ENCODE measurements around the gene VPS37B.

The VPS37B gene

DNA sequence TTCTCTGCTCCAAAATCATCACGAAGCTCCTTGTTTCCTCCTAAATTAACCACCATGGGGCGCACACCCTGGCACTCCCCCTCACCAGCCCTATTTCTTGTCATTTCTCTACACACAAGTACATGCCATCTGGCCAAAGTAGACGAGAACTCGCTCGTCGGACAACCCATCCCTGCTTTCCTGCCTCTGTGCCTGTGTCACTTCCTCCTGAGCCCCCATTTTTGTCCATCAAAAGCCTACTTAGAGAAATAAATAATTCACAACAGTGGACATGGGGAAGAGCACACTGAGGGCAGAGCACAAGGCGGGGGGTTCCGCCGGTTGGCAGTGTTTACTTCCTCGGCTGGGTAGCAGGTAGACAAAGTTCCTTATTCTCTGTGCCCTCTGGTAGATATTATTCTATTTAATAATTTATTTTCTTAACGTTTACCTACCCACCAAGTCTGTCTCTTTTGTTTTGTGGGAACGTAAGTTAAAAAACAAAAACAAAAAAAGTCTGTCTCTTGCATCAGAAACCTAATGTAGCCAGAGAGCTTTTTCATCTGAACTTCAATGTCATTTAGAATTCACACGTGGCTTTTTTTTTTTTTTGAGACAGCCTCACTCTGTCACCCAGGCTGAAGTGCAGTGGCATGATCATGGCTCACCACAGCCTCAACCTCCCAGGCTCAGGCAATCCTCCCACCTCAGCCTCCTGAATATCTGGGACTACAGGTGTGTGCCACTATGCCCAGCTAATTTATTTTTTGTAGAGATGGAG lies 6.0 kb downstream of the VPS37B start:
- Histone ChIP-seq H3K36me3 (ENCODE audit: control insufficient read depth in 4 of 4, insufficient read depth in 4 of 4, low read length in 3 of 4) (peaks cover 0 to 7% (median 0%) of the 10 kb centered on the region in 4 experiments), H3K9me3 (ENCODE audit: control extremely low read depth in 1 of 5, control insufficient read depth in 4 of 5, insufficient read depth in 2 of 5, low read depth in 1 of 5, low read length in 4 of 5) (no peaks in the 10 kb centered on the region), H3K4me1 (ENCODE audit: control extremely low read depth in 1 of 4, control insufficient read depth in 4 of 4, insufficient read depth in 4 of 4, low read length in 3 of 4) (peaks cover 61 to 96% (median 91%) of the 10 kb centered on the region in 4 experiments), H3K27me3 (replicated peaks in 2 of 5; ENCODE audit: control insufficient read depth in 4 of 5, insufficient read depth in 5 of 5, low read length in 4 of 5) (no peaks in the 10 kb centered on the region), H3K27ac (ENCODE audit: insufficient read depth in 1 of 2, low read depth in 1 of 2, low read length in 2 of 2, poor library complexity in 1 of 2, severe bottlenecking in 2 of 2) (peak overlapping the region; percentile 90 to 95), H3K4me3 (ENCODE audit: control insufficient read depth in 1 of 7, extremely low read depth in 1 of 7, insufficient read depth in 4 of 7, low read depth in 2 of 7, low read length in 6 of 7) (peak overlapping the region in 4 of 7 experiments; percentile 16 to 99 (median 56))
- DNase-seq: peak; percentile 68 to 76 (median 72)
- WGBS (ENCODE audit: insufficient coverage): 0% methylated on average over 5 of the region's 13 CpGs
- ChIA-PET POLR2A (interaction anchor here (0.6 to 2.1 kb wide), 4 partner anchors 9 to 246 kb away, joined by 3 to 5 read pairs (median 4); no protein-coding TSS in a partner anchor), CTCF (interaction anchor here (0.9 to 13.8 kb wide), 8 partner anchors 8 to 77 kb away, joined by 3 to 171 read pairs (median 8); partner anchors contain the start of gene ABCB9)

DNA sequence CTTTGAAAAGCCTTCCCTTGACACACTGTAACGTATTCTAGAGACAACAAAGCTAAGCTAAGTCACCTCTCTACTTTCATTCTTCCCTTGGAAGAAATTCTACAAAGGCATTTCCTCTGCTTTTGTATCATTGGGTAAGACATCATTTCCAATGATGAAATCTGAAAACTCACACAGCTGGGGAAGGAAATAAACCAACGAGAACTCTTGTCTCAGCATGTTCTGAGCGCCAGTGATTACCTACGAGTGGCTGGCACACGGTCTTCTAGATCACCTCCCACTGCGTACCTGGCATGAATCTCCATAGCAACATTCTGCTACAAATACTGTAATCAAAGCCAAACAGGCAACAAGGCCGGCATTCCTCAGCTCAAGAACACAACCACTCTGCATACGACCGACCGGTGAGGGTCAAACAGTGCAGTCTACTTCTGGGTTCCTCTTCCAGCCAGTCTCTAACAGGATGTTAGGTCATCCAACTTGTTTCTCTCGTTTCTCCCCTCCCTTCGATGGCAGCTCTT lies 7.6 kb downstream of the VPS37B start:
- WGBS (ENCODE audit: insufficient coverage): 3% methylated on average over 11 of the region's 12 CpGs
- peaks cover 0 to 5% (median 0%) of the 10 kb centered on the region in 4 experiments for H3K36me3 ChIP-seq (ENCODE audit: control insufficient read depth in 4 of 4, insufficient read depth in 4 of 4, low read length in 3 of 4)
- H3K27ac ChIP-seq (ENCODE audit: insufficient read depth in 1 of 2, low read depth in 1 of 2, low read length in 2 of 2, poor library complexity in 1 of 2, severe bottlenecking in 2 of 2): peak overlapping the region; percentile 90 to 95
- ChIA-PET CTCF (interaction anchor here (0.7 to 13.8 kb wide), 11 partner anchors 8 to 78 kb away, joined by 3 to 171 read pairs (median 4); partner anchors contain the start of gene ABCB9), POLR2A (interaction anchor here (0.5 to 2.1 kb wide), 6 partner anchors 10 to 344 kb away, joined by 3 to 9 read pairs (median 4); partner anchors contain the start of gene MPHOSPH9)
- DNase-seq: peak; percentile 76 to 94 (median 91)
- H3K4me3 ChIP-seq (ENCODE audit: control insufficient read depth in 1 of 7, extremely low read depth in 1 of 7, insufficient read depth in 4 of 7, low read depth in 2 of 7, low read length in 6 of 7): peak overlapping the region in 6 of 7 experiments; percentile 34 to 75 (median 54)
- H3K9me3 ChIP-seq (ENCODE audit: control extremely low read depth in 1 of 5, control insufficient read depth in 4 of 5, insufficient read depth in 2 of 5, low read depth in 1 of 5, low read length in 4 of 5): no peaks in the 10 kb centered on the region
- H3K4me1 ChIP-seq (ENCODE audit: control extremely low read depth in 1 of 4, control insufficient read depth in 4 of 4, insufficient read depth in 4 of 4, low read length in 3 of 4): peaks cover 56 to 96% (median 91%) of the 10 kb centered on the region in 4 experiments
- no peaks in the 10 kb centered on the region for H3K27me3 ChIP-seq (replicated peaks in 2 of 5; ENCODE audit: control insufficient read depth in 4 of 5, insufficient read depth in 5 of 5, low read length in 4 of 5)

DNA sequence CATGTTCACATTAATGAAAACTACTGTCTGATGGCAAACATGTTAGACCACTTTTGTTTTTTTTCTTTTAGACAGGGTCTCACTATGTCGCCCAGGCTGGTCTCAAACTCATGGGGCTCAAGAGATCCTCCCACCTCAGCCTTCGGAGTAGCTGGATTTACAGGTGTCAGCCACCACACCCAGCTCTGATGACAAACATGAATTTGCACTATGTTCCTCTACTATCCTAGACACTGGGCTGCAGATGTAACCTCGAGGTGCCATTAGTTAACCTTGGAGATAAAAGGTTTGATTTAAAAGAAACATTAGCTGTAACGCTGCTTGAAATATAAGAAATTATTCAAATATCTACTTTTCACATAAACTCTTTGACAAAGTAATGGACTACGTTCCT lies 8.1 kb downstream of the VPS37B start:
- Histone ChIP-seq H3K4me1 (ENCODE audit: control extremely low read depth in 1 of 4, control insufficient read depth in 4 of 4, insufficient read depth in 4 of 4, low read length in 3 of 4) (peaks cover 56 to 96% (median 92%) of the 10 kb centered on the region in 4 experiments), H3K27ac (ENCODE audit: insufficient read depth in 1 of 2, low read depth in 1 of 2, low read length in 2 of 2, poor library complexity in 1 of 2, severe bottlenecking in 2 of 2) (peak overlapping the region; percentile 90 to 95), H3K27me3 (replicated peaks in 2 of 5; ENCODE audit: control insufficient read depth in 4 of 5, insufficient read depth in 5 of 5, low read length in 4 of 5) (no peaks in the 10 kb centered on the region), H3K36me3 (ENCODE audit: control insufficient read depth in 4 of 4, insufficient read depth in 4 of 4, low read length in 3 of 4) (peaks cover 0 to 3% (median 0%) of the 10 kb centered on the region in 4 experiments), H3K9me3 (ENCODE audit: control extremely low read depth in 1 of 5, control insufficient read depth in 4 of 5, insufficient read depth in 2 of 5, low read depth in 1 of 5, low read length in 4 of 5) (no peaks in the 10 kb centered on the region), H3K4me3 (ENCODE audit: control insufficient read depth in 1 of 7, extremely low read depth in 1 of 7, insufficient read depth in 4 of 7, low read depth in 2 of 7, low read length in 6 of 7) (peak overlapping the region in 5 of 7 experiments; percentile 5 to 75 (median 57))
- no peak for DNase-seq
- CTCF ChIA-PET: interaction anchor here (1.0 to 13.8 kb wide), 11 partner anchors 7 to 61 kb away, joined by 3 to 171 read pairs (median 5); no protein-coding TSS in a partner anchor
- 75% methylated on average over 3 of the region's 5 CpGs for WGBS (ENCODE audit: insufficient coverage)
- POLR2A ChIA-PET: interaction anchor here (0.5 to 2.1 kb wide), 4 partner anchors 11 to 345 kb away, joined by 3 to 5 read pairs (median 4); partner anchors contain the start of gene MPHOSPH9

DNA sequence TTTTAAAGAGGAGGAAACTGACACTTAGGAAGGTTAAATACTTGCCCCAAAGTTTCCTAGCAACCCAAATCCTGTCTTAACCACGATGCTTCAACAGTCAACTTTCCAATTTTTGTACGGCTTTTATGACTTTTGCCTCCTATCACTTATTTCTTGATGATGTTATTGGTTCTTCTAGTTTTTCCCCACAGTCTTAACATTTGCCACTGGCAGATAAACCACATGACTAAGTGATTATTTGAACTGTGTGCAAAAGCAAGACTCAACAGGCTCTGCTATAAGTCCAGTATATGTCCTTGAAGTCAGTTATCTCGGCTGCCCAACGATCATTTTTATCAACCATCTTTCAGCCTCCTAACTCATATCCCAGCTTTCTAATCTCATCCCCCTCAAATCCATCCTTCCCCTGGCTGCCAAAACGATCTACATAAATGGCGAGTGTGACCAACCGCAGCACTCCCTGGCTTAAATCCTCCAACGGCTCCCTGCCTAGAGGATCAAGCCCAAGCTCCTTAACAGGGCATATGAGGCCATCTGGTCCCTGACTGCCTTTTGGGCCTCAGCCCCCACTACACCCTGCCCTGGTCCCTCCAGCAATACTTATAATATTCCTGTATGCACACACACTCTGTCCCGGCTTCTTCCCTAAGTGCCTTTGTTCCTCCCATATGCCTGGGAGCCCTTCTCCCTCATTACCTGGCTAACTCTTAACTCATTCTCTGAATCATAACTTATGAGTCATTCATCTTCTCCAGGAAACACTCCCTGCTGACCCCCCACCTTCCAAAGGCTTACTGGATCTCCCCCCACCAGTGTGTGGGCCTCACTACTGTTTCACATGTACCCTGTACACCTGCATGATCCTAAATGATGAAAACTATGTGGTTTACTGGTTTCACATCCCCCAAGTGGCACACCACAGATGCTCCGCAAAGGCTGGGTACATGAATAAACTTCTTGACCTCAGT lies 8.8 kb downstream of the VPS37B start:
- DNase-seq: peak in 2 of 3 donors; percentile 66 to 77

DNA sequence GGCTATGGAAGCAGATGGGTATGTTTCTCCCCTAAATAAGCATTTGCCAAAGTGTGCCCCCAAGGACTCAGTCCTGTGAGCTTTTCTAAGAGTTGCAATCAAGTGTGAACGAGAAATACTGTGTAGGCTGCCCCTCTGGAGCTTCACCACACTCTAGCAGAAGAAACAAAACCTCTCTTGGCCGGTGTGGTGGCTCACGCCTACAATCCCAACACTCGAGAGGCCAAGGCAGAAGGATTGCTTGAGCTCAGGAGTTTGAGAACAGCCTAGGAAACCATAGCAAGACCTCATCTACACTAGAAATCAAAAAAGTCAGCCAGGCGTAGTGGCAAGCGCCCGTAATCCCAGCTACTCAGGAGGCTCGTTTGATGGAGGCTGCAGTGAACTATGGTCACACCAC lies 9.8 kb downstream of the VPS37B start:
- Histone ChIP-seq H3K27me3 (replicated peaks in 2 of 5; ENCODE audit: control insufficient read depth in 4 of 5, insufficient read depth in 5 of 5, low read length in 4 of 5) (no peaks in the 10 kb centered on the region), H3K9me3 (ENCODE audit: control extremely low read depth in 1 of 5, control insufficient read depth in 4 of 5, insufficient read depth in 2 of 5, low read depth in 1 of 5, low read length in 4 of 5) (no peaks in the 10 kb centered on the region), H3K4me3 (ENCODE audit: control insufficient read depth in 1 of 7, extremely low read depth in 1 of 7, insufficient read depth in 4 of 7, low read depth in 2 of 7, low read length in 6 of 7) (peak overlapping the region in 3 of 7 experiments; percentile 6 to 72 (median 7)), H3K27ac (ENCODE audit: insufficient read depth in 1 of 2, low read depth in 1 of 2, low read length in 2 of 2, poor library complexity in 1 of 2, severe bottlenecking in 2 of 2) (peak overlapping the region; percentile 90 to 95), H3K36me3 (ENCODE audit: control insufficient read depth in 4 of 4, insufficient read depth in 4 of 4, low read length in 3 of 4) (peaks cover 0 to 1% (median 0%) of the 10 kb centered on the region in 4 experiments), H3K4me1 (ENCODE audit: control extremely low read depth in 1 of 4, control insufficient read depth in 4 of 4, insufficient read depth in 4 of 4, low read length in 3 of 4) (peaks cover 54 to 96% (median 92%) of the 10 kb centered on the region in 4 experiments)
- 93% methylated on average over 6 of the region's 8 CpGs for WGBS (ENCODE audit: insufficient coverage)
- ChIA-PET POLR2A (interaction anchor here (0.6 kb wide), 1 partner anchor 14 kb away, joined by 3 read pairs; no protein-coding TSS in a partner anchor), CTCF (interaction anchor here (1.0 to 13.7 kb wide), 7 partner anchors 12 to 92 kb away, joined by 3 to 171 read pairs (median 6); no protein-coding TSS in a partner anchor)
- DNase-seq: no peak

More for the DNA sequence above, 8.8 kb downstream of the VPS37B start:
- Histone ChIP-seq H3K27ac (ENCODE audit: insufficient read depth in 1 of 2, low read depth in 1 of 2, low read length in 2 of 2, poor library complexity in 1 of 2, severe bottlenecking in 2 of 2) (peak overlapping the region; percentile 90 to 95), H3K27me3 (replicated peaks in 2 of 5; ENCODE audit: control insufficient read depth in 4 of 5, insufficient read depth in 5 of 5, low read length in 4 of 5) (no peaks in the 10 kb centered on the region), H3K36me3 (ENCODE audit: control insufficient read depth in 4 of 4, insufficient read depth in 4 of 4, low read length in 3 of 4) (peaks cover 0 to 3% (median 0%) of the 10 kb centered on the region in 4 experiments), H3K4me3 (ENCODE audit: control insufficient read depth in 1 of 7, extremely low read depth in 1 of 7, insufficient read depth in 4 of 7, low read depth in 2 of 7, low read length in 6 of 7) (peak overlapping the region in 4 of 7 experiments; percentile 27 to 75 (median 50)), H3K9me3 (ENCODE audit: control extremely low read depth in 1 of 5, control insufficient read depth in 4 of 5, insufficient read depth in 2 of 5, low read depth in 1 of 5, low read length in 4 of 5) (no peaks in the 10 kb centered on the region), H3K4me1 (ENCODE audit: control extremely low read depth in 1 of 4, control insufficient read depth in 4 of 4, insufficient read depth in 4 of 4, low read length in 3 of 4) (peaks cover 56 to 96% (median 92%) of the 10 kb centered on the region in 4 experiments)
- ChIA-PET CTCF (interaction anchor here (1.0 to 13.8 kb wide), 10 partner anchors 7 to 93 kb away, joined by 3 to 171 read pairs (median 6); no protein-coding TSS in a partner anchor), POLR2A (interaction anchor here (1.3 kb wide), 1 partner anchor 15 kb away, joined by 4 read pairs; no protein-coding TSS in a partner anchor)
- 61% methylated on average over 10 of the region's 10 CpGs for whole genome bisulfite sequencing (ENCODE audit: insufficient coverage)

DNA sequence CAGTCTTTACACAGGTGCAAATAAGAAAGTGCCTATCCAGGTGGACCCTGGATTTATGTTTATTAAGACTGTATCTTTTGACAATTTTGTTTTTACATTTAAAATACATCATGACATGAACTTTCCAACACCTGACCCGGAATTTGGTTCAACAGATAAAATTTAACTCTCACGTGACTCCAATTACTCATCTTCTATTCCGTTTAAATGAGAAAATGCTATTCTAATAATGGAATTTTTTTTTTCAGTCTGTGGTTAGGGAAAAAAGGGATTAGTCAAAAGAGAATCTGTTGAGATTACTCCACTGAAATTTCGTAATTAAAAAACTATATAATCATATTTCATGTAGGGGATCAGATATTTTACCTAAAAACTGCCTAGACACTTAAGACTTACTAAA lies 11.1 kb downstream of the VPS37B start:
- Histone ChIP-seq H3K9me3 (ENCODE audit: control extremely low read depth in 1 of 5, control insufficient read depth in 4 of 5, insufficient read depth in 2 of 5, low read depth in 1 of 5, low read length in 4 of 5) (no peaks in the 10 kb centered on the region), H3K4me1 (ENCODE audit: control extremely low read depth in 1 of 4, control insufficient read depth in 4 of 4, insufficient read depth in 4 of 4, low read length in 3 of 4) (peaks cover 50 to 96% (median 89%) of the 10 kb centered on the region in 4 experiments), H3K27ac (ENCODE audit: insufficient read depth in 1 of 2, low read depth in 1 of 2, low read length in 2 of 2, poor library complexity in 1 of 2, severe bottlenecking in 2 of 2) (peak overlapping the region; percentile 97), H3K4me3 (ENCODE audit: control insufficient read depth in 1 of 7, extremely low read depth in 1 of 7, insufficient read depth in 4 of 7, low read depth in 2 of 7, low read length in 6 of 7) (peak overlapping the region in 1 of 7 experiments; percentile 40), H3K36me3 (ENCODE audit: control insufficient read depth in 4 of 4, insufficient read depth in 4 of 4, low read length in 3 of 4) (peaks cover 0 to 5% (median 2%) of the 10 kb centered on the region in 4 experiments), H3K27me3 (replicated peaks in 2 of 5; ENCODE audit: control insufficient read depth in 4 of 5, insufficient read depth in 5 of 5, low read length in 4 of 5) (no peaks in the 10 kb centered on the region)
- POLR2A ChIA-PET: interaction anchor here (0.6 to 0.9 kb wide), 2 partner anchors 9 to 262 kb away, joined by 3 read pairs; no protein-coding TSS in a partner anchor
- no peak for DNase-seq
- no CpG with 5 or more reads among the region's 4 CpGs for WGBS (ENCODE audit: insufficient coverage)
- CTCF ChIA-PET: interaction anchor here (0.7 to 13.7 kb wide), 5 partner anchors 10 to 108 kb away, joined by 3 to 171 read pairs (median 83); partner anchors contain the start of gene VPS37B

All from common myeloid progenitor, CD34-positive (primary cell).